ENCODE results near the gene CTNNA2. TPM values are rescaled to one million over a fixed set of nuclear protein-coding genes. Genes with fewer than 3 reads are reported as not detected.
A peak's percentile ranks its signal among the peaks of the same experiment; 100 is the strongest.

CTNNA2 gene
- total and polyA plus RNA-seq, 9 of the 15 experiments (the other 6 are each of a cell fraction or from before 2014, with no cell fraction given) = 0.03 to 0.40 (median 0.15) TPM

GRCh38 chr2:80370375-80371009 lies 857.6 kb downstream of the CTNNA2 start (continued):
- TF ChIP-seq ZNF407 (IDR thresholded peaks at IDR 0.05; ENCODE audit: low read depth) (no peak), ZBTB8A (IDR thresholded peaks at IDR 0.05; ENCODE audit: partially characterized antibody) (no peak), JUND (IDR thresholded peaks at IDR 0.05; ENCODE audit: borderline replicate concordance, low read depth, low read length) (peak; percentile 47; the same call in 1 of the 2 replicates), JUND (tag; IDR thresholded peaks at IDR 0.05; ENCODE audit: borderline replicate concordance, low read depth, low read length) (peak; percentile 48; the same call in 2 of the 3 replicates)

Measured in K562 (cell line).